ENCODE results near the gene GOLGA6D.
"Not testable (repeated sequence)": the region's sequence is repeated elsewhere in the genome, so short reads cannot be mapped to it uniquely, and the experiment has no call there.

GOLGA6D gene, protein sequence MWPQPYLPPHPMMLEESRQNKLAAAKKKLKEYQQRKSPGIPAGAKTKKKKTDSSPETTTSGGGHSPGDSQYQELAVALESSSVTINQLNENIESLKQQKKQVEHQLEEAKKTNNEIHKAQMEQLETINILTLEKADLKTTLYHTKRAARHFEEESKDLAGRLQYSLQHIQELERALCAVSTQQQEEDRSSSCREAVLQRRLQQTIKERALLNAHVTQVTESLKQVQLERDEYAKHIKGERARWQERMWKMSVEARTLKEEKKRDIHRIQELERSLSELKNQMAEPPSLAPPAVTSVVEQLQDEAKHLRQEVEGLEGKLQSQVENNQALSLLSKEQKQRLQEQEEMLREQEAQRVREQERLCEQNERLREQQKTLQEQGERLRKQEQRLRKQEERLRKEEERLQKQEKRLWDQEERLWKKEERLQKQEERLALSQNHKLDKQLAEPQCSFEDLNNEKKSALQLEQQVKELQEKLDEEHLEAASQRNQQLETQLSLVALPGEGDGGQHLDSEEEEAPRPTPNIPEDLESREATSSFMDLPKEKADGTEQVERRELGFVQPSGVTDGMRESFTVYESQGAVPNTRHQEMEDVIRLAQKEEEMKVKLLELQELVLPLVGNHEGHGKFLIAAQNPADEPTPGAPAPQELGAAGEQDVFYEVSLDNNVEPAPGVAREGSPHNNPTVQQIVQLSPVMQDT

DNA sequence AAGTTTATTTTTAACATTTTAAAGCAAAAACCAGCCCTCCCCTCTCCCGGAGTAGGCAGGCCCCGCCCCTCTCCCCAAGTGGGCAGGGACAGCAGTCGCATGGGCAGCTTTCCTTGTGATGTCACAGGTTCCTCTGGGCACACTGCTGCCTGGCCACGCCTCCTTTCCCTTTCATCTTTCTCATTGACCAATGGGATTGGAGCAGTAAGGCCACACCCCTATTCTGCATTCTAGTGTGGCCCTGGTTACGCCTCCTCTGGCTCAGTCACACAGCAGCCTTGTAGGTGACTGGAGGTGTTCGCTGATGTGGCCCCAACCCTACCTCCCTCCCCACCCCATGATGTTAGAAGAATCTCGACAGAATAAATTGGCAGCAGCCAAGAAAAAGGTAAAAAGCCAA is at the start of gene GOLGA6D:
Gene GOLGA6D, plus strand, starts transcription at position 264 of the 400 bp plus-strand sequence. Its CDS starts 41 bp downstream, at position 305.
- not testable (repeated sequence) for H3K4me3 Mint-ChIP-seq, H3K9me3 Mint-ChIP-seq

DNA sequence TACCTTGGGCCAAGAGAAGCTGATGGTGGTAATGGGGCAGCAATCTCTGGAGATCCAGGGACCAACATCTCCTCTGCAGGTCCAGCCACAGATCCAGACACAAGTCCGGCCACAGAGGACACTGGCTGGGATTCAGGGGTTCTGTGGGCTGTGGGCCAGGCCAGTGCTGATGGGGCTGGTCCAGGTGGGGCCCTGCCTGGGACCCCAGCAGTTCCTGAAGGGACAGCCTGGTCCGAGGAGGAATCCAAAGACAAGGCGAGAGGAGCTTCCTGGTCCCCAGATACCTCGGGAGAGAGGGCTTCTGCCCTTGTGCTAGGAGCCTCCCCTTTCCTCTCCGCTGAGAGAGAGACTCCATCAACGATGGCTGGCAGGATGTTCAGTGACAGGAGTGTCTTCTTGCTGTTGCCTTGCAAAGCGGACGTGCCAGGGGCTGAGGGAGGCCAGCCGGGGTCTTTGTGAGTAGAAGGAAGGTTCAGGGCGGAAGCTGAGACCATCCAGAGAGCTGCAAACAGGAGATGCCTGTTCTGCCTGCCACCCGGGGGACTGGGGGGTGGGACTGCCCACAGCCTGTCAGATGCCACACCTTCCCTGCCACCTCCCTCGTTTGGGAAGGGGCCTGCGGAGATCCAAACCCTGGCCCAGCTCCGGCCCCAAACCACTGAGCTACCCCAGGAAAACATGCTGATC is 49.0 kb upstream of the GOLGA6D start:
- H3K9me3 Mint-ChIP-seq = no peaks in the 10 kb centered on the region
- ATAC-seq (no peak), DNase-seq (no peak)
- H3K4me1 Mint-ChIP-seq = peaks cover under 1% of the 10 kb centered on the region
- no peak overlapping the region for H3K27ac Mint-ChIP-seq
- no peak overlapping the region for H3K4me3 Mint-ChIP-seq
- peaks cover 51% of the 10 kb centered on the region for H3K27me3 Mint-ChIP-seq

More for the DNA sequence above, at the start of gene GOLGA6D:
- H3K27me3 Mint-ChIP-seq, H3K4me1 Mint-ChIP-seq, ATAC-seq, H3K27ac Mint-ChIP-seq, DNase-seq: not testable (repeated sequence)

DNA sequence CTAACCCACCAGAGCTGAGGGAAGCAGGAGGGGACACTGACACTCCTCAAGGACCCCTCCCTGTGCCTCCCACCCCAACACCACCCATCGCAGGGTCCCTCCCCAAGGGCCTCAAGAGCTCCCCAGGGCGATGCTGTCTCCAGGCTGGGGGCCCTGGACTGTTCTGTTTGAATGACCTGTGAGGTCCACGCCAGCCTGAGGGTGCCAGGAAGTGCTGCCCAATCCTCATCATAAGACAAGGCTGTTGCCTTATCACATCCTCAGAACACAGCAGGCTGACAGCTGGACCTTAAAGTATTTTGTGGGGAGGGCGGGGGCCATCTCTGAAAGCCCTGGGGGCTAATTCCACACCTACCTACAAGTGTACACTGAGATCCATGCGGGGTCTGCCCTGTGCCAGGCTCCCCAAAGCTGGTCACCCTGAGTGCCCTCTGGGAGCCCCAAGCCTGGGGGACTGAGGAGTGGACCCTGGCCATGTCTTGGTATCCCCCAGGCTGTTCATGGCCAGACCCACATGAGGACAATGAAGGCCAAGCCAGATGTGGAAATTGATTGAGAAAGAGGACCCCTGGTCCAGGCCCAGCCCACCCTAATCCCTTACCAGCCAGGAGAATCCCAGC is 48.3 kb upstream of the GOLGA6D start:
- H3K4me3 Mint-ChIP-seq = no peak overlapping the region
- peaks cover 7% of the 10 kb centered on the region for H3K4me1 Mint-ChIP-seq
- H3K27ac Mint-ChIP-seq = no peak overlapping the region
- no peak for ATAC-seq
- no peak for DNase-seq
- no peaks in the 10 kb centered on the region for H3K9me3 Mint-ChIP-seq
- H3K27me3 Mint-ChIP-seq = peaks cover 47% of the 10 kb centered on the region

DNA sequence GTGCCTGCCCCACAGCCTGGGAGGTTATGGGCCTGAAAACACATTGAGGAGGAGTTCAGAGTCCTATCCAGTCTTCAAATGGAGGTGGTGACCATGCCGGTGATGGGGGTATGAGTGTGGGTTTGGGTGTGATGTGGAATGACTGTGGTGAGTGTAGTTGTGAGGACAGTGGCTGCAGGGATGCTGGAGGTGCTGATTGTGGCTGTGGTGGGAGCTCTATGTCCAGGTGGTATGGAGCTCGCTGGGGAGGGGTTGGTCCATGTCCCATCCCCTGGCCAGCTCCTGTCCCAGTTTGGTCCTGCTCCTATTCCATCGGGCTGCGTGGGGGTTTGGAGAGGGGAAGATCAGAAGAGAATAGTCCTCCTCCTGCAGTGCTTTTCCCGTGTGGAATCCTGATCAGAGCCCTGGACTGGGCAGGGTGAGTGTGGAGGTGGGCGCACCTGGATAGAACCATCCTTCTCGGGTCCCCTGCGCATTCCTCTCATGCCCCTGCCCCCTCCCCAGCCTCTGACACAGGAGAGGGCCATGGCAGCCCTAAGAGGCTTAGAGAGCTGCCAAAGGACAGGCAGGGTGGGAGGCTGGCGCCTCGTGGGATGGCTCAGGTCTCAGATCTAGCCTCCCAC is 47.5 kb upstream of the GOLGA6D start:
- Mint-ChIP-seq H3K4me3 (no peak overlapping the region), H3K4me1 (peaks cover 11% of the 10 kb centered on the region), H3K27me3 (peaks cover 39% of the 10 kb centered on the region), H3K9me3 (no peaks in the 10 kb centered on the region), H3K27ac (peak overlapping the region in 1 of 2 donors; percentile 52)
- ATAC-seq = no peak
- no peak for DNase-seq

DNA sequence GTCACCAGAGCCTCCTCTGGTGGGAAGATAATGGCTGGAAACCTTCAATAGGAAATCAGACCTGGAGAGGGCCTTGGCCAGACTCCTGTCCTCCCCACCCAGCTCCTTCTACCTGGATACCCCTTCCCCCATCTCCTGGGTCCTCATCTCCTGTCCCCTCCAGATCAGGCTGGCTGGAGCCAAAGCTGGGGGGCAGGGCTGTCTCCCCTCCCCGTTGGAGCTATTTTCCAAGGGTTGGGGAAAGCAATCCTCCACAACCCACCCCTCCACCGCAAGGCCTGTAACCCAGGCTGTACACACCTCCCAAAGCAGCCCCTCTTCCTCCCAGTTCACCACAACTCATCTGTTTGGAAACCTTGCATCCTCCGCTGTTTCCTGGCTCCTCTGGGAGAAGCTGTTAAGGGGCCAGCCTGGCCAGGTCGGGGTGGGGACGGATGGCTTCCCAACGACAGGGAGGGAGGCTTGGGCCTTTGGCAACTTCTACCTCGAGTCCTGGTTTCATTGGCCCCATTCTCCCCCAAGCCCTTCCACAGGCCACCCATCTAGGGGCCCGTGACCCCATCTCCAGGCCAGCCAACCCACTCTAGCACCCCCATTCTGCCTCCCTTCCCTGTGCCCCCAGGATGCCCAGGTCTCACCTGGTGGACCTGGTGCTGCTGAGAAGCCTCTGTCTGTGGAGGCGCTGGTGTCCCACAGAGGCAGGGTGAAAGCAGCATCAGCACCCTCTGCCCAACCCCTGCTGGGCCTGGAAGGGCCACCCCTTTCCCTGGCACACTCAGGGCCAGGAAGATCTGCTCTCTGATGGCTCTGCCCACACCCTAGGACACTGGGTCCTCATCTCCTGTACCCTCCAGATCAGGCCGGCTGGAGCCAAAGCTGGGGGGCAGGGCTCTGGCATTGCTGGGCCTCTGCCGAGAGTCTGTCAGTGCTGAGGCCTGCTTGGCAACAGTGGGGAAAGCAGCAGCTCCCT is 46.6 kb upstream of the GOLGA6D start:
- no peak overlapping the region for H3K4me3 Mint-ChIP-seq
- no peaks in the 10 kb centered on the region for H3K9me3 Mint-ChIP-seq
- peaks cover 31% of the 10 kb centered on the region for H3K27me3 Mint-ChIP-seq
- H3K27ac Mint-ChIP-seq = peak overlapping the region in 1 of 2 donors; percentile 75
- DNase-seq (no peak), ATAC-seq (no peak)
- peaks cover 11% of the 10 kb centered on the region for H3K4me1 Mint-ChIP-seq

DNA sequence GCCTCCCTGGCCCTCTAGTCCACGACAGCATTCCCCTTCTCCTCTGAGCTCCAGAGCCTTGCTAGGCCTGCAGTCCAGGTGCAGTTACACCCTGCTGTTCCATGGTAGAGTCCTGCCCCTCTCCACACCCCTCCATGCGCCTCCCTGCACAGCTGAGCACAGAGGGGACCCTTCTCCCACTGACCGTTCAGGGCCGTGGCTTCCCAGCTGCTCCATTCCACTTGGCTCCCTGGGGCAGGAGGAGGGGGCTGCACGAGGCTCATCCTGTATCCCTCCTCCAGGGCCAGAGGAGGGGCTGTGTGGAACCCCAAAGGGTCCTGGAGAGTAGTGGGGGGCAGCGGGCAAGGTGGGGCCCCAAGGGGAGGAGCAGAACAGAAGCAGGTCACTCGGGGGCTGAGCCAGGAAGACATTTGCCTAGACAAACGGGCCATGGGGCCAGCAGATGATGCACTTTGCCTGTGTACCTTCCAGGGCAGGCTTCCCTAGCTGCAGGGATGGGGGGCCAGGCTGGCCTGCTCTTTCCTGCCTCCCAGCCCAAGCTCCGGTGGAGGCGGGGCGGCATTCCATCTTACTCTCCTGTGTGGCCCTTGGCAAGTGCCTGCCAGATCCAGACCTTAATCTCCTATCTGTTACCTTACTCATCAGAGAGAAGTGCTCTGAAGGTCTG is 45.2 kb upstream of the GOLGA6D start:
- peak overlapping the region; percentile 29 to 43 for H3K27ac Mint-ChIP-seq

DNA sequence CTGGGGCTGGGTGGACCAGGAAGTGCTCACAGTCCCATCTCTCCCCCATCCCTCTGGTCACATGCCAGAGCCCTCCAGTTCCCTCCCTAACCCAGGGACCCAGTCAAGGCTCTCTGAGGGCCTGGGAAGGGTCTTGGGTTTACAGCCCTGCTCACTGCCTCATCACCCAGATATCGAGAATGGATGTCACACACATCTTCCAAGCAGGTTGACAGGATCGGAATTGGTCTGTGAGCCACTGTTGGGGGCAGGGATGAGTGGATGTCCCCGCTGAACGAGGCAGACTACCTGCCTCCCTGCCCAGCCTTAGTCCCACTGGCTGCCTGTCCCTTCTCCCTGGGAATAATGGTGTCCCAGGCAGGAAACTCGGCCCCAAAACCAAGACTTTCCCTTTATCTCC is 44.5 kb upstream of the GOLGA6D start:
- no peak overlapping the region for H3K4me3 Mint-ChIP-seq
- H3K27me3 Mint-ChIP-seq = peaks cover 12% of the 10 kb centered on the region
- no peak overlapping the region for H3K27ac Mint-ChIP-seq
- H3K4me1 Mint-ChIP-seq = peaks cover 11% of the 10 kb centered on the region
- DNase-seq = no peak
- no peak for ATAC-seq
- no peaks in the 10 kb centered on the region for H3K9me3 Mint-ChIP-seq

More for the DNA sequence above, 45.2 kb upstream of the GOLGA6D start:
- H3K9me3 Mint-ChIP-seq = no peaks in the 10 kb centered on the region
- H3K4me3 Mint-ChIP-seq = no peak overlapping the region
- ATAC-seq (no peak), DNase-seq (no peak)
- peaks cover 11% of the 10 kb centered on the region for H3K4me1 Mint-ChIP-seq
- H3K27me3 Mint-ChIP-seq = peaks cover 19% of the 10 kb centered on the region

DNA sequence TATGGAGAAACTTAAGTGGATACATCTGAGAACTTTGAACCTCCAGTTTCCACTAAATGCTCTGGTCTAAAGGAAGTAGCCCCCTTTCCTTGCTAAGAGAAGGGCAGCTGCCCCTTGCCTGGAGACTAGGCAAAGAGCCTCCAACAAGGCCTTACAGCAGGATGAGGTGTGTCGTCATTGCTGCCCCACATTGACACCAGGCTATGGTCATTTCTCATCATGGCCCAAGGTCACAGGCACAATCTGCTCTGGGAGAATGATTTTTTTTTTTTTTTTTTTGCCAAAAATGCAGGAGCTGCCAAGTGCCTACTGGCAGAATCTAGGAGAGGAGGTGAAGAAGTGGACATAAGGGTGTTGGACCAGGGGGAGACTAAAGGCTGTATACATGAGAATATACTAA is 36.9 kb upstream of the GOLGA6D start:
- H3K4me1 Mint-ChIP-seq, ATAC-seq, H3K4me3 Mint-ChIP-seq, H3K9me3 Mint-ChIP-seq, DNase-seq, H3K27ac Mint-ChIP-seq: not testable (repeated sequence)
- H3K27me3 Mint-ChIP-seq = peaks cover 17% of the 10 kb centered on the region

DNA sequence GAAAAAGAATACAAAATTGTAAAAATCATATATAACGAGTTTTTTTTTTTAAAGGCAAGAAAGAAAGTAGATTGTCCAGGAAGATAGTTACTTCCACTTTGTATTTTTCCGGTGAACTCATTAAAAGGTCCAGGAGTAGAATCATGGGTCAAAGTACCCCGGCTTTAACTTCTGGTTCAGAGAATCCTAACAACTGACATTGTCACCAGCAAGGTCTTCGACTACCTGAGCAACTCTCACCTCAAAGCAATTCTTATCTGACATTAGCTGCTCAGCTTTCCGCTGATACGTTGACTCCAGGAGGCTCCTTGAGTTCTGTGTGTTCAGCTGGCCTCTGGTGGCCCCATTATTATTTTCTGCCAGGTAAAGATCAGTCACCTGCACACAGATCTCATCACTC is 33.6 kb upstream of the GOLGA6D start:
- not testable (repeated sequence) for H3K4me1 Mint-ChIP-seq, H3K27ac Mint-ChIP-seq, ATAC-seq, DNase-seq, H3K9me3 Mint-ChIP-seq, H3K4me3 Mint-ChIP-seq
- H3K27me3 Mint-ChIP-seq = peaks cover 24% of the 10 kb centered on the region

DNA sequence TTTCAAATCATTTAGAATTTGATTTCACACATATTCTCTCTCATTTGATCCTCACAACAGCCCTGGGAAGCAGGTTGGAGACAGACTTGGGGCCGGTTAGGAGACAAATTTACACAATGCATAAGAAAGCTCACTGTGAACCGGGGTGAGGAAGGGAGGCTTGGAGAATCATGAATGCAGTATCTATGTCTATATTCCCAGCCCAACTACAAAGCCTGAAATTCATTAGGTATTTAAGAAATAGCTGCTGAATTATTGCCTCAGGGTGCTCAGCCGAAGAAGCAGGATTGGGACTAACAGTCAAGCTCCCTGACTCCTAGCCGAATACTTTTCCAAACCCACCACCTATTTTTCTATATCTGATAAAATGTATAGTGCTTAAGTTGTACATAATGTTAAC is 32.9 kb upstream of the GOLGA6D start:
- ATAC-seq (no peak), DNase-seq (no peak)
- no peaks in the 10 kb centered on the region for H3K4me1 Mint-ChIP-seq
- no peak overlapping the region for H3K27ac Mint-ChIP-seq
- H3K9me3 Mint-ChIP-seq = no peaks in the 10 kb centered on the region
- no peak overlapping the region for H3K4me3 Mint-ChIP-seq
- H3K27me3 Mint-ChIP-seq = peaks cover 24% of the 10 kb centered on the region

DNA sequence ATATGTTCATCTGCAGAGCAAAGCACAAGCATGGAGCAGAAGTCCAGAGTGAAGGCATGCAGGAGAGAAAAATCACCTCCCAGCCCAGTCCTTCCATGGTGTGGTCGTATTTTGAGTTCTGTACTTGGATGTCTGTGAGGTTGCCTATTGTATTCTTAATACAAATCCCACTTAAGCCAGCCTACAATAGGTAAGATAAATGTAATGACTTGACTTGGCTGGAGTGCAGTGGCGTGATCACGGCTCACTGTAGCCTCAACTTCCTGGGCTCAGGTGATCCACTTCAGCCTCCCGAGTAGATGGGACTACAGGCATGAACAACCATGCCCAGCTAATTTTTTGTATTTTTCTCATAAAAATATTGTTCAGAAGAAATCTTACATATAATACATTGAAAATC is 31.3 kb upstream of the GOLGA6D start:
- H3K9me3 Mint-ChIP-seq, H3K27ac Mint-ChIP-seq, H3K4me3 Mint-ChIP-seq, ATAC-seq, H3K4me1 Mint-ChIP-seq, DNase-seq: not testable (repeated sequence)
- H3K27me3 Mint-ChIP-seq = peaks cover 24% of the 10 kb centered on the region

DNA sequence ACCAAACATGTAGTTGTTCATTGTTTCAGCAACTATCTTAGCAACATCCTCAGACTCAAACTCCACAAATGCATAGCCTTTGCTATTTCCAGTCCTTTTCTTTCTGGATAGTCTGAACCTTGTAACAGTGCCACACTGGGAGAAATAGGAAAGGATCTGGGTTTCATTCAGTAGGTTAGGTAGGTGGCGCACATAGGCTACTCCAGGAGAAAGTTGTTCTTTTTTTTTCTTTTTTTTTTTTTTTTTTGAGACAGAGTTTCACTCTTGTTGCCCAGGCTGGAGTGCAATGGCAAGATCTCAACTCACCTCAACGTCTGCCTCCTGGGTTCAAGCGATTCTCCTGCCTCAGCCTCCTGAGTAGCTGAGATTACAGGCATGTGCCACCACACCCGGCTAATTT is 30.4 kb upstream of the GOLGA6D start:
- H3K4me1 Mint-ChIP-seq, DNase-seq, H3K9me3 Mint-ChIP-seq: not testable (repeated sequence)

DNA sequence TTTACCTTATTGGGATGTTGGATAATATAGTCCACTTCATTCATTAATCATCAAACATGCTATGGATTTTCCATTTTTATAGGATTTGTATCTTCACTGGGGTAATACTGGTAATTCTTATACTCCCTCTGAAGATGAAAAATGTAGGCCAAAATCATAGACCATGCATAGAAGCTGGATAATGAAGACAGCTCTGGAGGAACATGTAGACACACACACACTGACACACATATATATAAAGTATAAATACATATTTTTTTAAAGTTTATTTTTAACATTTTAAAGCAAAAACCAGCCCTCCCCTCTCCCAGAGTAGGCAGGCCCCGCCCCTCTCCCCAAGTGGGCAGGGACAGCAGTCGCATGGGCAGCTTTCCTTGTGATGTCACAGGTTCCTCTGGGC is 24.6 kb upstream of the GOLGA6D start, which contains the start of gene GOLGA6C:
Gene GOLGA6C, plus strand, starts transcription at position 301 of the 400 bp plus-strand sequence. CDS start 265 bp downstream, outside the sequence.
- H3K4me1 Mint-ChIP-seq, DNase-seq, H3K27me3 Mint-ChIP-seq, H3K4me3 Mint-ChIP-seq, H3K9me3 Mint-ChIP-seq, H3K27ac Mint-ChIP-seq, ATAC-seq: not testable (repeated sequence)

More for the DNA sequence above, 30.4 kb upstream of the GOLGA6D start:
- ATAC-seq, H3K4me3 Mint-ChIP-seq, H3K27ac Mint-ChIP-seq: not testable (repeated sequence)
- H3K27me3 Mint-ChIP-seq = peaks cover 24% of the 10 kb centered on the region
